ENCODE data around the gene SLC6A20. TPM values are rescaled to one million over a fixed set of nuclear protein-coding genes. Genes with fewer than 3 reads are reported as not detected.

The SLC6A20 gene
- total RNA-seq, 4 donors from 2014 or later, result 13.4 to 26.1 (median 21.5) TPM

DNA sequence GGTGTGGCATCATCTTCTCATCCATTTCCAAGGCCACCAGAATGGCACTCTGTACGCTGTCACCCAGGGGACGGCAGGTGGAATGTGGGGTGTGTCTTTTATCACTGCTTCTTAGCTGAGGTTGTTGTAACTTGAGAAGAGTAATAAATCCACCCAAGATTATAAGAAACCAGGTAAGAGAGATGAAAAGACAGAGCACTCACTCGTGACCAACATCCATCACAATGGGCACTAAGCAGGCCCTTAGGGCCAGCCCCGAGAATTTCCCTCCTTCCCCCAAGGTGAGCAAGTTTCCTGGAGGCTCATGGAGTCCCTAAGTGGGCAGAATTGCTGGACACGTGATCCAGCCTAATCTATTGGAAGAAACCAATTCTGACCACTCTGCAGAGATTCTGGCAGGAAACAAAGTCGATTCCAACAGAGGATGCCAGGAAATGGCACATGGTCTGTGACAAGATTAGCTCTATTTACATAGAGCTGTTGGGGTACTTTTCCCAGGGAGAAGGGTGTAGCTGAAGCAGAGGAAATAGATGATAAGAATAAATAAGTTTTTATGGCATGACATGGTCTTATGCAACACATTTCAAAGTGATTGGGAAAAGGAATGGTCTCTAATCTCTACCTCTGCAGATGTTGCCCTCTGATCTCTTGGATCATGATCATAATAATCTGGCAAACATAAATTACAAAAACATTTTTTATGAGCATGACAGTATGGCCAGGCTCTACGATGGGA is 22.5 kb downstream of the SLC6A20 start:
- Histone ChIP-seq H3K36me3 (no peaks in the 10 kb centered on the region), H3K4me1 (no peaks in the 10 kb centered on the region), H3K9me3 (no peaks in the 10 kb centered on the region), H3K27ac (no peak overlapping the region), H3K27me3 (no peaks in the 10 kb centered on the region), H3K4me3 (no peak overlapping the region)
- TF ChIP-seq EP300 (IDR thresholded peaks at IDR 0.05), result no peak
- TF ChIP-seq, protein P1, sequence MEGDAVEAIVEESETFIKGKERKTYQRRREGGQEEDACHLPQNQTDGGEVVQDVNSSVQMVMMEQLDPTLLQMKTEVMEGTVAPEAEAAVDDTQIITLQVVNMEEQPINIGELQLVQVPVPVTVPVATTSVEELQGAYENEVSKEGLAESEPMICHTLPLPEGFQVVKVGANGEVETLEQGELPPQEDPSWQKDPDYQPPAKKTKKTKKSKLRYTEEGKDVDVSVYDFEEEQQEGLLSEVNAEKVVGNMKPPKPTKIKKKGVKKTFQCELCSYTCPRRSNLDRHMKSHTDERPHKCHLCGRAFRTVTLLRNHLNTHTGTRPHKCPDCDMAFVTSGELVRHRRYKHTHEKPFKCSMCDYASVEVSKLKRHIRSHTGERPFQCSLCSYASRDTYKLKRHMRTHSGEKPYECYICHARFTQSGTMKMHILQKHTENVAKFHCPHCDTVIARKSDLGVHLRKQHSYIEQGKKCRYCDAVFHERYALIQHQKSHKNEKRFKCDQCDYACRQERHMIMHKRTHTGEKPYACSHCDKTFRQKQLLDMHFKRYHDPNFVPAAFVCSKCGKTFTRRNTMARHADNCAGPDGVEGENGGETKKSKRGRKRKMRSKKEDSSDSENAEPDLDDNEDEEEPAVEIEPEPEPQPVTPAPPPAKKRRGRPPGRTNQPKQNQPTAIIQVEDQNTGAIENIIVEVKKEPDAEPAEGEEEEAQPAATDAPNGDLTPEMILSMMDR (IDR thresholded peaks at IDR 0.05), result no peak
- no peak for TF ChIP-seq POLR2A (IDR thresholded peaks at IDR 0.05)
- 61 to 65% methylated on average over 7 of the region's 7 CpGs for WGBS, 2 donors
- DNase-seq (ENCODE audit: low spot score in 2 of 2), result no peak

DNA sequence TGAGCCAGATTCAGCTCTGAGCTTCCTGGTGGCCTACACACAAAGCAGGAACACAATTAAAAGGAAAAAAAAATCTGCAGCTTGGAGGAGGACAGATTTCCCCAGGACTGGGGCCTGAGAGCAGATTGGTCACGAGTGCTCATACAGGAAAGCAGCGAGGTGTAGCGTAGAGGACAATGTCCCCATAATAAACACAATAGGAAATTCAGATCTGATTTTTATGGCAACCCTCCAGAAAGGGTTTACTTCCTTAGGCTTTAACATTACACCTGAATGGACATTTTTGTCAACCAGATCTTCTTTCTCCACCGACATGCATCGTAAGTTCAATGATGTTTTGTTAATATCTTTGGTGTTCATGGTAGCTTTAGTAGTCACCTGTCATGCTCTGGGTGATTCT is 23.3 kb downstream of the SLC6A20 start:
- Histone ChIP-seq H3K9me3 (no peaks in the 10 kb centered on the region), H3K36me3 (no peaks in the 10 kb centered on the region), H3K27me3 (no peaks in the 10 kb centered on the region), H3K4me3 (no peak overlapping the region), H3K4me1 (no peaks in the 10 kb centered on the region), H3K27ac (no peak overlapping the region)
- 80 to 88% methylated on average over 5 of the region's 5 CpGs for WGBS, 2 donors
- no peak for DNase-seq (ENCODE audit: low spot score in 2 of 2)
- TF ChIP-seq POLR2A (IDR thresholded peaks at IDR 0.05) (no peak), EP300 (IDR thresholded peaks at IDR 0.05) (no peak)
- TF ChIP-seq, protein P1 (IDR thresholded peaks at IDR 0.05), result no peak

DNA sequence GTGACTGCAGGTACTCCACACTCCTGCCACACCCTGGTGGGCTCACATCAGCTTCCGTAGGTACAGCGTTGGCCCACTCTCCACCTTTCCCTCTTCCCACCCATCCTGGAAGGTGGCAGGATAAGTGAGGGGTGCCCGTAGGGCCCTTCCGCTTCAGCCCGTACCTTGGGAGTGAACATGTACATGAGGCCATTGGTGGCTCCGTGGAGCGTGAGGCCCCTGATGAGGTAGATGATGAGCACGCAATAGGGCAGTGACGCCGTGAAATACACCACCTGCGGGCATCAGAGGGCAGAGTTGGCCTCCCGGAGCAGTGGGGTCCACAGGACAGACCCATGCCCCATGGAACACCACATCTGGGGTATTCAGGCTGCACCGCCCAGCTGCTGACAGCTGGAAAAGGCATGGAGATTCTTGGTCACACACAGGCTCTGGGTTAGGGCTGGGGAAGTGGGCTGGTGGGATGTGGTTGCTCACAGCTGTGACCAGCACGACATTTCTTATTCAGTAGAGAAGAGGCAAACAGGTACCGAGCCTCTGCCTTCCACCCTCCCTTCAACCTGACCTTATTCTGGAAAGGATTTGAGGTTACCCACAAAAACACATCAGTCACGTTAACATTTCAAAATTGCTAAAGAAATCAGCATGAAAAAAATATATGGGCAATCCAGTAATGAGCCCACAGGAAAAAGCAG is 23.8 kb downstream of the SLC6A20 start:
- Histone ChIP-seq H3K4me3 (no peak overlapping the region), H3K27me3 (no peaks in the 10 kb centered on the region), H3K27ac (no peak overlapping the region), H3K36me3 (no peaks in the 10 kb centered on the region), H3K4me1 (no peaks in the 10 kb centered on the region), H3K9me3 (no peaks in the 10 kb centered on the region)
- TF ChIP-seq POLR2A (IDR thresholded peaks at IDR 0.05) (no peak), EP300 (IDR thresholded peaks at IDR 0.05) (no peak)
- TF ChIP-seq, protein P1 (IDR thresholded peaks at IDR 0.05), result no peak
- DNase-seq (ENCODE audit: low spot score in 2 of 2), result no peak
- WGBS, 2 donors, result 87% methylated on average over 16 of the region's 16 CpGs

DNA sequence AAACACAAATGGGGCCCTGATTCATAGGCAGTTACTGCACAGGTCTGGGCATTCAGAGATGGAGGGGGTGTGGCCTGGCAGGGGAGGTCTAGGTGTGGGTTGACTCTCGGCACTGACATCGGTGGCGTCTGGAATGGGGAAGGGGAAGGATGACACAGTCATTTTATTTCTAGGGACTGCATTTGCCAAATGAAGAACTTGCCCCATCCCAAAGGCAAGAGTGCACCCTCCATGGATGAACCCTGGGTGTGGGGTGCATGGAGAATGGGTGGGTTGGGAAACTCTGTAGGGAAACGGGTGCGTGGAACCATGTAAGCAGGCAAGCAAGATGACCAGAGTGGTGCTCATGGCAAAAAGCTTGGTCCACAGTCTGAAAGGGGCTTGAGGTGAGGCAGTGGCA is 24.5 kb downstream of the SLC6A20 start:
- no peak for DNase-seq (ENCODE audit: low spot score in 2 of 2)
- H3K27me3 ChIP-seq, result no peaks in the 10 kb centered on the region
- 89 to 92% methylated on average over 5 of the region's 5 CpGs for WGBS, 2 donors

More for the DNA sequence above, 24.5 kb downstream of the SLC6A20 start:
- Histone ChIP-seq H3K27ac (no peak overlapping the region), H3K9me3 (peaks cover 0 to 3% (median 0%) of the 10 kb centered on the region in 4 donors), H3K36me3 (no peaks in the 10 kb centered on the region), H3K4me3 (no peak overlapping the region), H3K4me1 (no peaks in the 10 kb centered on the region)
- TF ChIP-seq EP300 (IDR thresholded peaks at IDR 0.05), result no peak
- TF ChIP-seq, protein P1 (IDR thresholded peaks at IDR 0.05), result no peak
- no peak for TF ChIP-seq POLR2A (IDR thresholded peaks at IDR 0.05)
